NOMO-1 (cell line): Measurements from ENCODE around the gene MYO5B.
"Not testable (repeated sequence)": the region's sequence is repeated elsewhere in the genome, so short reads cannot be mapped to it uniquely, and the experiment has no call there.

Source experiments
- DNase-seq, 2 experiments: peaks; one replicate each; lab custom pipeline; 2025; ENCODE audit not compliant: unreplicated experiment in 2 of 2; lab: John Stamatoyannopoulos, UW

MYO5B gene

DNA sequence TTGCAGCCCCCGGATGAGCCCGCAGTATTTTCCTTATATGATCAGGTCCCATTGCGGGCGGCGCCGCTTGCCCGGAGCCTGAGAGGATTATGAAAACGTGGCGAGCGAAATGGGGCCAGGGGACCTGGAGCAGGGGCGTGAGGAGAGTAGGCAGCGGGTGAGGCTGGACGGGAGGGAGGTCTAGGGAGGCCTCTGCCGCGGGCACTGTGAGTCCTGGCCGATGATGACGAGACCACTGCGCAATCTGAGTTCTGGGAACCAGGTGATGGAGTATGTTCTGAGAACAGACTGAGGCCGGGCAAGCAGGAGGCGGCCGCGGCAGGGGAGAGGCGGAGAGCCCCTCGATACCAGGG lies 380.8 kb downstream of the MYO5B start:
- DNase-seq: peak; percentile 50 to 65

- peak; percentile 88 to 89 for DNase-seq
Measured at GRCh38 chr18:49813319-49814146, 381.4 kb downstream of the MYO5B start, which contains the start of gene ACAA2. TSS of gene ACAA2 (minus strand) at chr18:49813533. CDS start at chr18:49813484, 49 bp downstream.

DNA sequence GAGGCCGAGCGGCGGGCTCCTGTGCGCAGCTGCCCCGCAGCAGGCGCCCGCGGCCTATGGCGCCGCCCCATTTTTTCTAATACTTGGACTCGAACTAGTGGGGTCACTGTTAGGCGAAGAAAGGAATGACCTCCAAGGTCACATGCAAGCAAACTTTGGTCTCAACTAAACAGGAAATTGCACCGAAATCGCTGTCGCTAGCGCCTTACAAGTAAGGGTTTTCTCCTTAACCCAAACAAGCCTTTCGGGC lies 382.0 kb downstream of the MYO5B start:
- DNase-seq: peak; percentile 30 to 31

DNA sequence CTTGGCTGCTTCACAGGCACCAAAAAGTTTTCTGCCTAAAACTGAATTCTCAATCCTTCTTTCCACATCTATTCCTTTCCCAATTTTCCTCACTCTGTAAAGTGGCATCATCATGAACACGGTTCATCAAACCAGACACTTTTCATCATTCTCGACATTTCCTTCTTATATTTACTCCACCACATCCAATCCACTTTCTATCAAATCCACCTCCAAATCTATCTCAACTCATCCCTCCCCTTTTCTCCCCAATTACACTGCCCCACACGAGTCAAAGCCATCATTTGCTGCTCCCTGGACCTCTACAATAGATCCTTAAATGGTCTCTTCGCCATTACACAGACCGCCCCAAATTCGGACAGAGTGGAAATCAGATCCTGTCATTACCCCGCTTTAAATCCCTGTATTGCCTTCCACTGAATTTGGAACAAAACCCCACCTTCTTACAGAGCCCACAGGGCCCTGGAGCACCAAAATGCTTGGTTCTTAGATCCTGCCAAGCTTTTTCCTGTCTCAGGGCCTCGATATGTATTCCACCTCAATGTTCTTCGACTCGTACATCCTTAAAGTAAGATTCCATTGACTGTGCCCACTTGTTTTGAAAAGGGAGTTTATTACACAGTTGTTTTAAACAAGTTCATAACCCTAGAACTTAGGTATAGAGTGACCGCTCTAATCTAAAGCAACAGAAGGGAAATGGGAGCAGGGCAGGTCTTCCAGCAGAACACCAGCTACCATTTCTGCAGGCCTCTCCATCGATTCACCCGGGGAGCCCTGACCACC lies 382.5 kb downstream of the MYO5B start:
- no peak for DNase-seq

DNA sequence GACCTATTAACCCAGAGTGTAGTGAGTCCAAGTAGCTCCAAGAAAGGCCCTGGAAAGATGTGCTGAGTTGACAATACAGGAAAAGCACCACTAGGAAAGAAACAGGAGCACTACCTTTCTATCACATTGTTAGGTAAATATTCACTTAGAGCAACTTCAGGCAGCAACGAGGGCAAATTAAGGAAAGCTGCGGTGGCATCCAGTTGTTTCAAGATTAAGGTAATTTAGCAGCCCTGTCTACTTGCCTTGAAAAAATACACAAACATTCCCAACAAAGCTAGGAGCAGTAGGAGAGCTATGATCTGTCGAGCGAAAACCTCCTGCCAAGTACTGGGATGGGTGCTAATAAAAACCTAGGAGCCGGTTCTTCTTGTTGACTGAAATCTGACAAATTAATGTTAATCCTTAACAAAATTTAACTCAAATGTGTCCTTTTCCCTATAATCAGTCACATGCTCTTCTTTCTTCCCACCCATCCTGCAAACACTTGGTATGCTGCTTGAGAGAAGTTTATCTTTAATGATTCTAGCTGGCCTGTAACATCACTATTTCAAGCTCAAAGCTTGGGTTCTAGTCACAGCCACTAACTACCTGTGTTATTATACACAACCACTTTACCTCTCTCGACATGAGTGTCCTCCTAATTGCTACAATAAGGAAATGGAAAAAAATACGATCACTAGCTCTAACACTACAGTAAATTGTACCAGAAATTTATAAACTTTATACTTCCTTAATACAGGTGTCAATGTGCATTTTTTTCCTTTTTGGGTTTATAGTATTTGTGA lies 383.6 kb downstream of the MYO5B start:
- no peak for DNase-seq

DNA sequence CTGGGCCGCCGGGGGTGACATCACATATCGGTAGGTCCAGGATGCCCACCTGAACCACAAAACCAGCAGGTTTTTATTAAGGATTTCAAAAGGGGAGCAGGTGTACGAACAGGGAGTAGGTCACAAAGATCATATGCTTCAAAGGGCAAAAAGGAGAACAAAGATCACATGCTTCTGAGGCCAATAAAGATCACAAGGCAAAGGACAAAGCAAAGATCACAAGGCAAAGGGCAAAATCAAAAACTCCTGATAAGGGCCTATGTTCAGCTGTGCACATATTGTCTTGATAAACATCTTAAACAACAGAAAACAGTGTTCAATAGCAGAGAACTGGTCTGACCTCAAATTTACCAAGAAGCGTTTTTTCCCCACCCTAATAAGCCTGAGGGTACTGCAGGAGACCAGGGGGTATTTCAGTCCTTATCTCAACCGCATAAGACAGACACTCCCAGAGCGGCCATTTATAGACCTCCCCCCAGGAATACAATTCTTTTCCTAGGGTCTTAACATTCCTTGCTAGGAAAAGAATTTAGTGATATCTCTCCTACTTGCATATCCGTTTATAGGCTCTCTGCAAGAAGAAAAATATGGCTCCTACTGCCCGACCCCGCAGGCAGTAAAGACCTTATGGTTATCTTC lies 386.3 kb downstream of the MYO5B start:
- DNase-seq: not testable (repeated sequence)

- DNase-seq: no peak
Measured at GRCh38 chr18:49804096-49804495, 390.9 kb downstream of the MYO5B start.

DNA sequence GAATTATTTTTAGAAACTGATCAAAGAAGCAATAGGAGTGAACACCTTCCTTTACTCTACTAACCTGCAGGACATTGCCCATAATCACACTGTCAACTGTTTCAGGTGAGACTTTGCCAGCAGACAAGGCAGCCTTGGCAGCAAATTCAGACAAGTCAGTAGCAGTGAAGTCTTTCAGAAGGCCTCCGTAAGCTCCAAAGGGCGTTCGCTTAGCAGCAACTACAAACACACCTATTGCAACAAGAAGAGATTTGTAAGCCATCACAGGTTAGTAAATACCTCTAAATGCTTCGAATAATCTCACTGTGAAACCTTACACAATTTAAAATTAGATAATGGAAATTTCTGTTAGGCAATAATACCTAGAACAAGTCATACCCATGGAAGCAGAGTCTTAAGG lies 392.3 kb downstream of the MYO5B start:
- DNase-seq: no peak

- not testable (repeated sequence) for DNase-seq
Measured at GRCh38 chr18:49800491-49800890, 394.5 kb downstream of the MYO5B start.

DNA sequence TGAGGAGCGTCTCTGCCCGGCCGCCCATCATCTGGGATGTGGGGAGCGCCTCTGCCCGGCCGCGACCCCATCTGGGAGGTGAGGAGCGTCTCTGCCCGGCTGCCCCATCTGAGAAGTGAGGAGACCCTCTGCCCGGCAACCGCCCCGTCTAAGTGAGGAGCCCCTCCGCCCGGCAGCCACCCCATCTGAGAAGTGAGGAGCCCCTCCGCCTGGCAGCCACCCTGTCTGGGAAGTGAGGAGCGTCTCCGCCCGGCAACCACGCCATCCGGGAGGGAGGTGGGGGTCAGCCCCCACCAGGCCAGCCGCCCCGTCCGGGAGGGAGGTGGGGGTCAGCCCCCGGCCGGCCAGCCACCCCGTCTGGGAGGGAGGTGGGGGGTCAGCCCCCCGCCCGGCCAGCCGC lies 395.1 kb downstream of the MYO5B start:
- not testable (repeated sequence) for DNase-seq

- DNase-seq: no peak
Measured at GRCh38 chr18:49798001-49798400, 396.9 kb downstream of the MYO5B start.

DNA sequence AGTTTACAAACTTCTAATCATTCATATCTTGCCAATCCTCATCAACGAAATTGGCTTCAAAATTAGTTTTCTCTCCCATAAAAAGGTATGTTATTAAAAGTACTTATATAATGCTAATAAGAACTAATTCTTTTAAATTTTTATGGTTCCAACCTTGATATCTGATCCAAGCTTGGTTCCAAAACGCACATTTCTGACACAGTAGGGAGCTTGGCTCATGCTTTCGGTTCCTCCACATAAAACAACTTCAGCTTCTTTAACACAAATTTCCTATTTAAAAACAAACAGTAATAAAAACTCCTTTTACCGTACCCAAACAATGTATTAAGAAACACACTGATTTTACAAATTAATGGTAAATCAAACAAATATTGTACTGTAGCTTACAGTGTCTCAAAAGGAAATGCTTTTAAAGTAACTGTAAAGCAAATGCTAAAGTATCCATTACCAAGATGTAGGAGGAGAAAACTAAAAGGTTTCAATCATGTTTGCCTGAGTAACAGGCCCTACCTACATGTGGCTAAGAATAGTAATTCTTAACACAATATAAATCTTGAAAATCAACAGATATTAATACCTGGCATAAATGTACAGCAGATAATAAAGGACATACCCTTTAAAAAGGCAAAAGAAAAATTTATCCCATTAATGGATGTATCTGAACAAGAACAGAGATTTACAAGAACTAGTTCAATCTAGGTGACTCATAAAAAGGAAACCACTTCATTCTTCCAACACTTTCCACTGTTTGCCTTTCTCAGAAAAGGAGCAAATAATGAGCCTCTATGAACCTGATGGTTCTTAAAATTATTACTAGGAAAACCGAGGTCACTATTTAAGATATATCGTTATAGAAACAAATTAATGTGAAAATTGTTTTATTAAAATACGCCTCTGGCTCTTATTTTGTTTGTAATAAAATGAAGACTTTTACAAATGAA lies 399.1 kb downstream of the MYO5B start:
- no peak for DNase-seq

GRCh38 chr18:49794743-49795142 lies 400.2 kb downstream of the MYO5B start:
- DNase-seq: no peak

GRCh38 chr18:49789560-49790134 lies 405.3 kb downstream of the MYO5B start:
- not testable (repeated sequence) for DNase-seq

DNA sequence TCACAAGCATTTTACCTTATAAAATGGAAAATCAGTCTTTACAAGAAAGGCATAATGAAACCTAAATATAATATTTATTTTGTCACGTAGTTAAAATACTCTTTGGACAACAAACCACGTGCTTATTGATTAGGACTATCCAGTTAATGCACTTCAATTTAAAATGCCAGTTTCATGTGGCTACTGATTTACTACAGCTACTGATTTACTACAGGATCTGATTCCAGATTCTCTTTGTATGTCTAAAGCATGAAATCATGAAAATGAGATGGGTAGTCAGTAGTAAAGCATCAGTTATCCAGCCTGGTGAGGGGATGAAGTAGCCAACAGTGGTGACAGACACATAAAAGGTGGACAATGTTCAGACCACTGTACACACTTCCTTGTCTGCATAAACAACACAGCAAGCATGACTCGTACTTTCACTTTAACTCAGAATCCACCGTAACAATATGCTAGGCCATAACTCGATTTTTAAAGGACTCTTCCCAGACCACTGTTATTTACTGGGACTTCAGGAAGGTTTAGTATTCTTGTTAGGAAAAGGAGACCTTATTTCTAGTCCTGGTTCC lies 406.5 kb downstream of the MYO5B start:
- DNase-seq: peak in 1 of 2 experiments; percentile 5

GRCh38 chr18:49786019-49786720 lies 408.8 kb downstream of the MYO5B start:
- no peak for DNase-seq

- no peak for DNase-seq
Measured at GRCh38 chr18:49784427-49785185, 410.3 kb downstream of the MYO5B start.

DNA sequence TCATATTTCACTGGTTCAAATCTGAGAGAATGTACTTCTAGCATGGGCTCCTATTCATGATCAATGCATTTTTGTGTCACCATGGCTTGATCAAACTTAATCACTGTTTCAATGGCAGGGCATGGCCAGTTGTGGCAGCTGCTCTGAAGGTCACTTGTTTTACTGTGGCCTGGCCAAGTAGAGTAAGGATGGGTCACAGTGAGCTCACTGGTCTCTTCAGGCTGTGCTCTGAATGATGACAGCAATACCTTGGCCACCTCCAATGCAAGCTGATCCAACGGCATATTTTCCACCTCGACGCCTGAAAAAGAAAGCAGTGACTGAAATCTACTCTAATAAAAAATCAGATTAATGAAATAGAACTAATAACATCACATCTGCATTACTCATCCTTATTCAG lies 411.3 kb downstream of the MYO5B start:
- DNase-seq: not testable (repeated sequence)
